Caco-2 (cell line): ENCODE results near the gene TNP1. TPM values are rescaled to one million over a fixed set of nuclear protein-coding genes. Genes with fewer than 3 reads are reported as not detected.

Experiments used
- BruUV-seq: library from RNA; stranded (reverse); fragments of 400-500 nt; replicated peaks from 2 replicates; lab custom pipeline; 2021; lab: Mats Ljungman, UMichigan
- CTCF ChIA-PET: fragments of 300-600 bp; sonication (Branson Sonifier 250); formaldehyde crosslinking; loops from one replicate; lab custom pipeline; 2022; ENCODE audit warnings: antibody characterized with exemption; lab: Charles Lee
- POLR2A ChIA-PET: fragments of 300-600 bp; sonication (Branson Sonifier 250); formaldehyde crosslinking; loops from one replicate; lab custom pipeline; 2022; ENCODE audit warnings: antibody characterized with exemption; lab: Charles Lee
- DNase-seq, 2 experiments: peaks; one replicate each; pipeline versions ENCODE4 v3.0.0 to v3.0.0-alpha.2; 2020 to 2022
- H3K27me3 ChIP-seq: replicated peaks from 2 replicates; pipeline ENCODE4 v1.6.0; 2011; ENCODE audit warnings: low read length; ENCODE audit not compliant: control insufficient read depth, insufficient read depth
- H3K36me3 ChIP-seq: 2 replicates; pipeline ENCODE4 v1.5.1; 2011; ENCODE audit warnings: low read length; ENCODE audit not compliant: control insufficient read depth, insufficient read depth
- H3K4me1 ChIP-seq: fragments of 250-450 bp; sonication (Bioruptor Pico); 2 replicates; pipeline ENCODE4 v1.5.1; 2020; ENCODE audit warnings: mild to moderate bottlenecking
- H3K4me3 ChIP-seq: 2 replicates; pipeline ENCODE4 v1.5.1; 2011; ENCODE audit warnings: low read depth, mild to moderate bottlenecking, control low read depth, low read length
- H3K9me3 ChIP-seq: fragments of 250-450 bp; sonication (Bioruptor Pico); 2 replicates; pipeline ENCODE4 v1.5.1; 2020; ENCODE audit warnings: mild to moderate bottlenecking, moderate library complexity
- H3K27ac Mint-ChIP-seq: one replicate; pipeline ENCODE4 v1.8.0; 2022; ENCODE audit warnings: mixed read lengths; ENCODE audit not compliant: unreplicated experiment
- H3K27me3 Mint-ChIP-seq: one replicate; pipeline ENCODE4 v1.8.0; 2022; ENCODE audit warnings: mixed read lengths; ENCODE audit not compliant: insufficient read depth, unreplicated experiment
- H3K36me3 Mint-ChIP-seq: one replicate; pipeline ENCODE4 v1.8.0; 2022; ENCODE audit warnings: mild to moderate bottlenecking, mixed read lengths; ENCODE audit not compliant: insufficient read depth, unreplicated experiment
- H3K4me1 Mint-ChIP-seq: one replicate; pipeline ENCODE4 v1.8.0; 2022; ENCODE audit warnings: low read depth, mixed read lengths; ENCODE audit not compliant: unreplicated experiment
- H3K4me3 Mint-ChIP-seq: one replicate; pipeline ENCODE4 v1.8.0; 2022; ENCODE audit warnings: mild to moderate bottlenecking, moderate library complexity, mixed read lengths; ENCODE audit not compliant: unreplicated experiment
- H3K9me3 Mint-ChIP-seq: one replicate; pipeline ENCODE4 v1.8.0; 2022; ENCODE audit warnings: mixed read lengths; ENCODE audit not compliant: unreplicated experiment
- intact Hi-C: fragments of 100-400 bp; cut with micrococcal nuclease; formaldehyde crosslinking; loops from one replicate; pipeline ENCODE4 v1.10.0; 2022; ENCODE audit not compliant: unreplicated experiment
- total RNA-seq: library from RNA; stranded (reverse); gene quantifications from 2 replicates; pipeline ENCODE4 v1.2.3, GENCODE V29; 2022
- TF ChIP-seq, protein P1 (sequence below), 2 experiments: fragments of 200-600 bp in 1 of 2; IDR thresholded peaks; 1 replicate in 1 of 2; 2 replicates in 1 of 2; pipeline versions ENCODE4 v1.5.1 to v1.8.0; 2011 to 2022; ENCODE audit warnings: antibody characterized with exemption in 1 of 2, control low read depth in 1 of 2, inconsistent platforms in 1 of 2, low read depth in 1 of 2, low read length in 1 of 2, mild to moderate bottlenecking in 1 of 2, moderate library complexity in 1 of 2; ENCODE audit not compliant: insufficient read depth in 1 of 2, severe bottlenecking in 1 of 2, unreplicated experiment in 1 of 2

Gene TNP1
- total RNA-seq, 1 experiment from 2014 or later = not detected

DNA sequence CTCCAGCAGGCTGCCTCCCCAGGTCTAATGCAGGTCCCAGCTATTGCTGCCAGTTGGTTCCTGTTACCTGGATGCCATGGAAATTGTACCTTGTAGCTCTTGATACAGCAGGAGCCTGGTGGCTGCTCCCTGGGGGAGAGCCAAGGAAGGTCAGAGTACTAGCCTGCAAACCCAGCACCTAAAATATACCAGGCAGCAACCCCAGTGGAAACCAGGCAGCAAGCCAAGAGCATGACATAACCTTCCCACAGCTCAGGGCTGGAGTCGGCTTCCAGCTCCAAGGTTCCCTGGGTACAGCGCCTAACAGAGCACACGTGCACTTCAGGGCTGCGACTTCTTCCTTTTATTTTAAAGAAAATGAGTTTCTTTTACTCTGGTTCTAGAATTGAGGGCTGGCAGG, 30.3 kb downstream of the TNP1 start:
- intact Hi-C loops = no loop called here
- ChIA-PET CTCF (no interaction called here), POLR2A (no interaction called here)
- no peaks in the 10 kb centered on the region for H3K36me3 ChIP-seq
- Mint-ChIP-seq H3K4me1 (no peaks in the 10 kb centered on the region), H3K27me3 (peaks cover 10% of the 10 kb centered on the region), H3K4me3 (no peak overlapping the region), H3K36me3 (no peaks in the 10 kb centered on the region), H3K27ac (no peak overlapping the region), H3K9me3 (no peaks in the 10 kb centered on the region)
- no peak for DNase-seq
- no TSS peak for BruUV-seq
- no peaks in the 10 kb centered on the region for H3K9me3 ChIP-seq
- H3K4me1 ChIP-seq = no peaks in the 10 kb centered on the region
- TF ChIP-seq, protein P1, sequence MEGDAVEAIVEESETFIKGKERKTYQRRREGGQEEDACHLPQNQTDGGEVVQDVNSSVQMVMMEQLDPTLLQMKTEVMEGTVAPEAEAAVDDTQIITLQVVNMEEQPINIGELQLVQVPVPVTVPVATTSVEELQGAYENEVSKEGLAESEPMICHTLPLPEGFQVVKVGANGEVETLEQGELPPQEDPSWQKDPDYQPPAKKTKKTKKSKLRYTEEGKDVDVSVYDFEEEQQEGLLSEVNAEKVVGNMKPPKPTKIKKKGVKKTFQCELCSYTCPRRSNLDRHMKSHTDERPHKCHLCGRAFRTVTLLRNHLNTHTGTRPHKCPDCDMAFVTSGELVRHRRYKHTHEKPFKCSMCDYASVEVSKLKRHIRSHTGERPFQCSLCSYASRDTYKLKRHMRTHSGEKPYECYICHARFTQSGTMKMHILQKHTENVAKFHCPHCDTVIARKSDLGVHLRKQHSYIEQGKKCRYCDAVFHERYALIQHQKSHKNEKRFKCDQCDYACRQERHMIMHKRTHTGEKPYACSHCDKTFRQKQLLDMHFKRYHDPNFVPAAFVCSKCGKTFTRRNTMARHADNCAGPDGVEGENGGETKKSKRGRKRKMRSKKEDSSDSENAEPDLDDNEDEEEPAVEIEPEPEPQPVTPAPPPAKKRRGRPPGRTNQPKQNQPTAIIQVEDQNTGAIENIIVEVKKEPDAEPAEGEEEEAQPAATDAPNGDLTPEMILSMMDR (IDR thresholded peaks at IDR 0.05; ENCODE audit: insufficient read depth in 1 of 2, low read depth in 1 of 2, low read length in 1 of 2, severe bottlenecking in 1 of 2, unreplicated experiment in 1 of 2) = no peak
- H3K4me3 ChIP-seq = no peak overlapping the region
- H3K27me3 ChIP-seq = no peaks in the 10 kb centered on the region

DNA sequence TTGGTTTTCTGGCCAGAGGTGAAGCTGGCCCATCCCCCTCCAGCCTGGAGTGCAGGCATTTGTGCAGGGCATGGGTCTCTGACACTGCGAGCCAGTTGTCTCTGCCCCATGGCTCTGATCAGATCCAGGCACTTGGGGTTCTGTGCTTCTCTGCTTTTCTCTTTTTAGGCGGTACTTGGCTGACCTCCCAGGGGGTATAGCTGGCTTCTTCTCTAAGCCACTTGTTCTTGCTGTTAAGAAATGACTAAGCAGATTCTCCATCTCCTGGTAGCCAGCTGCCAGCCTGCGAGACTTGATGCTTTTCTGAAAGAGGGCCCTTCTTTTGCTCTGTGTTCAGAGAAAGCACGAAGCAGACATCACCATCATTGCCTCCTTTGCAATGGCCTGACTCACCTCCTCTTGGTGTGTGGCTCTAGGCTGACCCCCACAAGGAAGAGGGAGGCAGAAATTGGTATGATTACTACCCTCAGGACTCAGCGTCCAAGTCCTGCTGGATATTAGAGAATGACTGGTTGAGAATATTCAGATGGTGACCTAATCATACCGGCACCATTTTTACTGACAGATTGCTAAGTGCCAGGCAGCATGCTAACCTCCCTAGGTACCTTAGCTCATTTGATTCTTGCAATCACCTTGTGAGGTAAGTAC, 32.7 kb downstream of the TNP1 start:
- TF ChIP-seq, protein P1 (IDR thresholded peaks at IDR 0.05; ENCODE audit: insufficient read depth in 1 of 2, low read depth in 1 of 2, low read length in 1 of 2, severe bottlenecking in 1 of 2, unreplicated experiment in 1 of 2) = no peak
- POLR2A ChIA-PET = no interaction called here
- H3K27ac Mint-ChIP-seq = no peak overlapping the region
- Histone ChIP-seq H3K9me3 (no peaks in the 10 kb centered on the region), H3K4me1 (no peaks in the 10 kb centered on the region), H3K27me3 (no peaks in the 10 kb centered on the region), H3K4me3 (no peak overlapping the region), H3K36me3 (no peaks in the 10 kb centered on the region)
- DNase-seq = no peak
- H3K27me3 Mint-ChIP-seq = peaks cover 10% of the 10 kb centered on the region
- no peaks in the 10 kb centered on the region for H3K36me3 Mint-ChIP-seq
- no peaks in the 10 kb centered on the region for H3K4me1 Mint-ChIP-seq
- no peak overlapping the region for H3K4me3 Mint-ChIP-seq
- intact Hi-C loops = no loop called here
- H3K9me3 Mint-ChIP-seq = no peaks in the 10 kb centered on the region
- BruUV-seq = no TSS peak
- CTCF ChIA-PET = no interaction called here

DNA sequence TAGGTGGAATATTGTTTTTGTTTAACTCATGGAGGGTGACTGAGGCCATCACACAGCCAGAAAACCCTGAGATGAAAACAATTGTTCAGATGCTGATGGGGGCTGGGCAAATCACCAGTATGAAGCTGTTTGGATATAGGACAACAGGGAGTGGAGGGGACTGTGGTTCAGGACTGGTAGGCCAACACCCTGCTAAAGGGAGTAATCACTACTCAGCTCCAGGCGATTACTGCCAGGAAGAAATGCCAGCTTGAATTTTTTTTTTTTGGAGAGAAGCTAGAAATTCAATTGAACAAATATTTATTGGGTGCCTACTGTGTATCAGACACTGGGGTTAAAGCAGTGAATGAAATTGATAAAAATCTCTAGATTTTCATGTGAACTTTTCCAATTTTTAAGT, 37.4 kb downstream of the TNP1 start:
- no peak for DNase-seq
- Mint-ChIP-seq H3K4me3 (no peak overlapping the region), H3K9me3 (no peaks in the 10 kb centered on the region), H3K27me3 (peaks cover 12% of the 10 kb centered on the region), H3K4me1 (no peaks in the 10 kb centered on the region), H3K36me3 (no peaks in the 10 kb centered on the region), H3K27ac (no peak overlapping the region)
- H3K27me3 ChIP-seq = no peaks in the 10 kb centered on the region; the same call in 1 of the 2 replicates
- BruUV-seq = no TSS peak
- H3K9me3 ChIP-seq = no peaks in the 10 kb centered on the region
- POLR2A ChIA-PET = no interaction called here
- intact Hi-C loops = no loop called here
- no peaks in the 10 kb centered on the region for H3K36me3 ChIP-seq
- H3K4me1 ChIP-seq = no peaks in the 10 kb centered on the region
- TF ChIP-seq, protein P1 (IDR thresholded peaks at IDR 0.05; ENCODE audit: insufficient read depth in 1 of 2, low read depth in 1 of 2, low read length in 1 of 2, severe bottlenecking in 1 of 2, unreplicated experiment in 1 of 2) = no peak
- CTCF ChIA-PET = interaction anchor here (1.0 kb wide), 1 partner anchor 84 kb away, joined by 3 read pairs; no protein-coding TSS in a partner anchor
- no peak overlapping the region for H3K4me3 ChIP-seq
